Gastroesophageal sphincter (tissue), 4 donors: ENCODE measurements around the gene NDFIP1. TPM values are rescaled to one million over a fixed set of nuclear protein-coding genes. Genes with fewer than 3 reads are reported as not detected.

Experiments
- ATAC-seq: fragments of 150-250 bp; one replicate; pipeline ENCODE4 v1.9.1; 2016; ENCODE audit warnings: mild to moderate bottlenecking, moderate library complexity
- H3K27ac ChIP-seq, 4 donors: fragments of 200-600 bp; sonication (generic) in 3 of 4; 1 replicate in 3 of 4; 2 replicates in 1 of 4; pipeline ENCODE4 v1.5.1; 2016 to 2019
- H3K27me3 ChIP-seq: fragments of 200-600 bp; sonication (generic); one replicate; pipeline ENCODE4 v1.5.1; 2019
- H3K36me3 ChIP-seq, 2 donors: fragments of 200-600 bp; sonication (generic); one replicate each; pipeline ENCODE4 v1.5.1; 2019; ENCODE audit warnings: control low read depth in 1 of 2
- H3K4me1 ChIP-seq, 3 donors: fragments of 200-600 bp; sonication (generic); 1 replicate in 2 of 3; 2 replicates in 1 of 3; pipeline ENCODE4 v1.5.1; 2016 to 2019; ENCODE audit warnings: control low read depth in 2 of 3
- H3K4me3 ChIP-seq, 2 donors: fragments of 200-600 bp; sonication (generic); one replicate each; pipeline ENCODE4 v1.5.1; 2019; ENCODE audit warnings: mild to moderate bottlenecking in 1 of 2, moderate library complexity in 1 of 2
- H3K9me3 ChIP-seq, 3 donors: fragments of 200-600 bp; sonication (generic); one replicate each; pipeline ENCODE4 v1.5.1; 2017 to 2019; ENCODE audit warnings: control low read depth in 2 of 3
- EP300 ChIP-seq: sonication (generic); formaldehyde crosslinking; IDR thresholded peaks from one replicate; pipeline ENCODE4 v1.6.1; 2017; ENCODE audit warnings: antibody characterized with exemption, mild to moderate bottlenecking
- POLR2A ChIP-seq, 2 donors: fragments of 450-650 bp; IDR thresholded peaks; one replicate each; pipeline ENCODE4 v1.6.1; 2017; ENCODE audit warnings: antibody characterized with exemption in 2 of 2, mild to moderate bottlenecking in 2 of 2, moderate library complexity in 1 of 2
- POLR2AphosphoS5 ChIP-seq: sonication (generic); formaldehyde crosslinking; IDR thresholded peaks from one replicate; pipeline ENCODE4 v1.6.1; 2017; ENCODE audit warnings: antibody characterized with exemption
- WGBS, 2 donors: methylation state at CpG; one replicate each; pipeline ENCODE4 v1.1.5; 2018; ENCODE audit warnings: low coverage in 1 of 2; 5-methylcytosine and 5-hydroxymethylcytosine counted together
- total RNA-seq, 4 donors: library from RNA; depleted of rRNA; stranded (reverse); fragments of >200 nt; gene quantifications; one replicate each; pipeline ENCODE4 v1.1.0, GENCODE V29; 2016
- TF ChIP-seq, protein P1 (sequence below), 4 experiments: fragments of 200-600 bp in 2 of 4; fragments of 450-650 bp in 2 of 4; sonication (generic) in 1 of 4; IDR thresholded peaks; one replicate each; pipeline ENCODE4 v1.5.1; 2017 to 2019; ENCODE audit warnings: antibody characterized with exemption in 4 of 4, mild to moderate bottlenecking in 2 of 4, moderate library complexity in 2 of 4

NDFIP1 gene
- total RNA-seq, 4 donors from 2014 or later, result 62.4 to 86.7 (median 81.6) TPM

DNA sequence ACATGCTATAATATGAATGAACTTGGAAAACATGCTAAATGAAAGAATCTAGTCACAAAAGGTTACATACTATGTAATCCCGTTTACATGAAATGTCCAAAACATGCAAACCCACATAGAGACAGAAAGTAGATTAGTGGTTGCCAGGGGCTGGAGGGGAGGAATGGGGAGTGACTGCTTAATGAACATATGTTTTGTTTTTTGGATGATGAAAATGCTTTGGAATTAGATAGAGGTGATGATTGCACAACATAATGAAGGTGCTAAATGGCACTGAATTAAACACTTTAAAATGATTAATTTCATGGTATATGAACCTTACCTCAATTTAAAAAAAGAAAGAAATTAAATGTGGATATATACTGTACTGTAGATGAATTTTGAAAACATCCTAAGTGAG lies 17.6 kb upstream of the NDFIP1 start:
- no peak for ATAC-seq
- Histone ChIP-seq H3K9me3 (no peaks in the 10 kb centered on the region), H3K27ac (no peak overlapping the region), H3K36me3 (no peaks in the 10 kb centered on the region), H3K4me3 (no peak overlapping the region), H3K27me3 (no peaks in the 10 kb centered on the region), H3K4me1 (peaks cover 0 to 12% (median 0%) of the 10 kb centered on the region in 3 donors)
- TF ChIP-seq POLR2A (IDR thresholded peaks at IDR 0.05) (no peak), POLR2AphosphoS5 (no peak)
- WGBS, 2 donors, result 21% methylated on average over 1 of the region's 1 CpG

DNA sequence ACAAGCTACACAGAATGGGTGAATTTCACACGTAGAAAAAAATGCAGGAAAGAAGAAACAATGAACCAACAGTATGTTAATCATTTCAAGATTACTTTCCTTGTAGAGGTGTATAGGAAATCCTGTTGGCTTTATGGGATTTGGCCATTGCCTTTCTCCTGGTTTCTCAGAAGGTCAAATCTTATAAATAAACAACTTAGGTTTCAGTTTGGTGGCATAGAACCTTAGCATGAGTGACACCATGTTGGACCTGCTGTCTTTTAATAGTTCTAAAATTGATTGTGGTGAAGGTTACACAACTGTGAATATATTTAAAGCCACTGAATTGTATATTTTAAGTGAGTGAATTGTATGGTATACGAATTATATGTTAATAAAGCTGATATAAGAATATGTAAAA lies 16.7 kb upstream of the NDFIP1 start:
- no peaks in the 10 kb centered on the region for H3K27me3 ChIP-seq
- no peaks in the 10 kb centered on the region for H3K36me3 ChIP-seq
- no peaks in the 10 kb centered on the region for H3K9me3 ChIP-seq
- TF ChIP-seq POLR2AphosphoS5 (no peak), EP300 (no peak), POLR2A (IDR thresholded peaks at IDR 0.05) (no peak)
- TF ChIP-seq, protein P1, sequence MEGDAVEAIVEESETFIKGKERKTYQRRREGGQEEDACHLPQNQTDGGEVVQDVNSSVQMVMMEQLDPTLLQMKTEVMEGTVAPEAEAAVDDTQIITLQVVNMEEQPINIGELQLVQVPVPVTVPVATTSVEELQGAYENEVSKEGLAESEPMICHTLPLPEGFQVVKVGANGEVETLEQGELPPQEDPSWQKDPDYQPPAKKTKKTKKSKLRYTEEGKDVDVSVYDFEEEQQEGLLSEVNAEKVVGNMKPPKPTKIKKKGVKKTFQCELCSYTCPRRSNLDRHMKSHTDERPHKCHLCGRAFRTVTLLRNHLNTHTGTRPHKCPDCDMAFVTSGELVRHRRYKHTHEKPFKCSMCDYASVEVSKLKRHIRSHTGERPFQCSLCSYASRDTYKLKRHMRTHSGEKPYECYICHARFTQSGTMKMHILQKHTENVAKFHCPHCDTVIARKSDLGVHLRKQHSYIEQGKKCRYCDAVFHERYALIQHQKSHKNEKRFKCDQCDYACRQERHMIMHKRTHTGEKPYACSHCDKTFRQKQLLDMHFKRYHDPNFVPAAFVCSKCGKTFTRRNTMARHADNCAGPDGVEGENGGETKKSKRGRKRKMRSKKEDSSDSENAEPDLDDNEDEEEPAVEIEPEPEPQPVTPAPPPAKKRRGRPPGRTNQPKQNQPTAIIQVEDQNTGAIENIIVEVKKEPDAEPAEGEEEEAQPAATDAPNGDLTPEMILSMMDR (IDR thresholded peaks at IDR 0.05), result no peak
- no peak overlapping the region for H3K27ac ChIP-seq
- WGBS, 2 donors, result 14 to 46% methylated on average over 2 of the region's 2 CpGs
- H3K4me1 ChIP-seq, result peaks cover 0 to 12% (median 0%) of the 10 kb centered on the region in 3 donors
- ATAC-seq, result no peak
- H3K4me3 ChIP-seq, result no peak overlapping the region

DNA sequence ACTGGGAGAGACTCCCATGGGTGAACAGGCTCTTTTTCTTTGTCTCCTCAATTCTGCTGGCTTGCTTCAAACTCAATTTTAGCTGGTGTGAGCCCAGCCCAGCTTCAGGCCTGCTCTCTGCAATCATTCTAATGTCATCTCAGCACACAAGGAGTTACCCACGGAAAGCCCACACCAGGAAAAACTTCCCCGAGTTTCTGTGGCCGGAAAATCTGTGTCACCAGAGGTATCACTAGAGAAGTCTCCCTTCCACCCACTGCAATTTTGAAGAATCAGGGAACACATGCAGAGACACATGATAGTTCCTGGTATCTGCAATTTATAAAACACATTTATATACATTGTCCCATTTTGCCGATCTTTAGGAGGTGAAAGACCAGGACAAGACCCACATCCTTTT lies 13.5 kb upstream of the NDFIP1 start:
- no peak for ATAC-seq
- H3K27me3 ChIP-seq, result no peaks in the 10 kb centered on the region
- H3K9me3 ChIP-seq, result no peaks in the 10 kb centered on the region
- no peak overlapping the region for H3K27ac ChIP-seq
- H3K4me1 ChIP-seq, result peaks cover 0 to 12% (median 0%) of the 10 kb centered on the region in 3 donors
- WGBS, 2 donors, result 28 to 68% methylated on average over 4 of the region's 4 CpGs
- no peaks in the 10 kb centered on the region for H3K36me3 ChIP-seq
- TF ChIP-seq EP300, result no peak
- TF ChIP-seq, protein P1 (IDR thresholded peaks at IDR 0.05), result no peak
- no peak for TF ChIP-seq POLR2A (IDR thresholded peaks at IDR 0.05)
- no peak for TF ChIP-seq POLR2AphosphoS5
- H3K4me3 ChIP-seq, result no peak overlapping the region

DNA sequence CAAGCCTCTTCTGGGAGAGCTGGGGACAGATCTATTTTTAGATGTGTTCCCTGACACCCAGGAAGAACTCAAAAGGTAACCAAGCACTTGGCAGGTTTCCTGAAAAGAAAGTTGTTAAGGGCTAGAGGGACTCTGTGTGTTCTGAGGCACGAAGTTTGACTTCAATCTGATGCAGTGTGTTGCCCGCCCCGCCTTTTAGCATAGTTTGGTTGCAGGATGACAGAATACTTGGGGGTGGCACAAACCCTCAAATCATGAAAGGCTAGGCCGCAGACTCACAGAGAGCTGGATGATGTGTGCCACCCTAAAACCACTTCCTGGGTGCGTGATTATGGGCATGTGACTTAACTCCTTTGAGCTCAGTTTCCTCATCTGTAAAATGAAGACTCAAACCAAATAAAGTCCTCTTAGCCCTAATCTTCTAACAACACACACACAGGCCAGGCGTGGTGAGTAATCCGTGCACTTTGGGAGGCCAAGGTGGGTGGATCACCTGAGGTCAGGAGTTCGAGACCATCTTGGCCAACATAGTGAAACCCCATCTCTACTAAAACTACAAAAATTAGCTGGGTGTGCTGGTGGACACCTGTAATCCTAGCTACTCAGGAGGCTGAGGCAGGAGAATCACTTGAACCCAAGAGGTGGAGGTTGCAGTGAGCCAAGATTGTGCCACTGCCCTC lies 12.8 kb upstream of the NDFIP1 start:
- Histone ChIP-seq H3K36me3 (no peaks in the 10 kb centered on the region), H3K27me3 (no peaks in the 10 kb centered on the region), H3K4me1 (peaks cover 0 to 12% (median 0%) of the 10 kb centered on the region in 3 donors), H3K9me3 (no peaks in the 10 kb centered on the region), H3K4me3 (no peak overlapping the region), H3K27ac (no peak overlapping the region)
- 69 to 87% methylated on average over 3 to 4 of the region's 8 CpGs for WGBS, 2 donors
- TF ChIP-seq POLR2AphosphoS5 (no peak), POLR2A (IDR thresholded peaks at IDR 0.05) (no peak), EP300 (no peak)
- TF ChIP-seq, protein P1 (IDR thresholded peaks at IDR 0.05), result no peak
- ATAC-seq, result no peak

DNA sequence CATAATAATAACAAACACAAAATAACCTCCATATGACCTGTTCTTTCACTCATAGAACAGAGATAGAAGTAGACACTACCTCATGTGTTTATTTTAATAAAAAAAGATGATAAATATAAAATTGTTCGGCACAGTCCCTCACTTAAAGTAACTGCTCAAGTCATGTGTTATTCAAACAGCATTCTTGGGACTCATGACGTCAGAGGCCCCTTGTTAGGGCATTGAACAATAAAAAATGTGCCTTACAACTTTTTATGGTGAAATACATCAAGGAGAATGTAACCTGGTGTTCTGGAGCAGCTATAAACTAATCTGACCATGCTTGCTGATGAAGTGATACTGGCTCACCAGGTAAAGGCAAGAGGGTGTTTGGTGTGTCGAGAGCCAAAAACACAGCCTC lies 12.2 kb upstream of the NDFIP1 start:
- peaks cover 0 to 12% (median 0%) of the 10 kb centered on the region in 3 donors for H3K4me1 ChIP-seq
- H3K4me3 ChIP-seq, result no peak overlapping the region
- no peaks in the 10 kb centered on the region for H3K27me3 ChIP-seq
- WGBS, 2 donors, result 48 to 83% methylated on average over 2 to 3 of the region's 3 CpGs
- ATAC-seq, result no peak
- TF ChIP-seq POLR2AphosphoS5 (no peak), EP300 (no peak), POLR2A (IDR thresholded peaks at IDR 0.05) (no peak)
- TF ChIP-seq, protein P1 (IDR thresholded peaks at IDR 0.05), result no peak
- H3K36me3 ChIP-seq, result no peaks in the 10 kb centered on the region
- H3K9me3 ChIP-seq, result no peaks in the 10 kb centered on the region
- H3K27ac ChIP-seq, result no peak overlapping the region
